Suprapubic skin (tissue), 4 donors: Measurements from ENCODE around the gene FLT4. TPM values are rescaled to one million over a fixed set of nuclear protein-coding genes. Genes with fewer than 3 reads are reported as not detected.
"Not testable (repeated sequence)": the region's sequence is repeated elsewhere in the genome, so short reads cannot be mapped to it uniquely, and the experiment has no call there.

Source experiments
- DNase-seq, 2 donors: peaks; one replicate each; pipeline ENCODE4 v3.0.0-alpha.2; 2019; ENCODE audit warnings: low spot score in 2 of 2
- H3K27ac ChIP-seq: fragments of 200-600 bp; sonication (generic); one replicate; pipeline ENCODE4 v1.5.1; 2019
- H3K27me3 ChIP-seq: fragments of 200-600 bp; sonication (generic); one replicate; pipeline ENCODE4 v1.5.1; 2019
- H3K36me3 ChIP-seq: fragments of 200-600 bp; sonication (generic); one replicate; pipeline ENCODE4 v1.5.1; 2019
- H3K4me1 ChIP-seq: fragments of 200-600 bp; sonication (generic); one replicate; pipeline ENCODE4 v1.5.1; 2019
- H3K4me3 ChIP-seq: fragments of 200-600 bp; sonication (generic); one replicate; pipeline ENCODE4 v1.5.1; 2019; ENCODE audit warnings: mild to moderate bottlenecking
- H3K9me3 ChIP-seq: fragments of 200-600 bp; sonication (generic); one replicate; pipeline ENCODE4 v1.5.1; 2019
- EP300 ChIP-seq: sonication (generic); formaldehyde crosslinking; IDR thresholded peaks from one replicate; pipeline ENCODE4 v1.6.1; 2017; ENCODE audit warnings: antibody characterized with exemption
- POLR2A ChIP-seq, 2 donors: fragments of 450-650 bp; IDR thresholded peaks; one replicate each; pipeline ENCODE4 v1.6.1; 2017; ENCODE audit warnings: antibody characterized with exemption in 2 of 2, mild to moderate bottlenecking in 2 of 2, moderate library complexity in 2 of 2
- POLR2AphosphoS5 ChIP-seq, 3 donors: sonication (generic); formaldehyde crosslinking; IDR thresholded peaks; one replicate each; pipeline ENCODE4 v1.6.1; 2017; ENCODE audit warnings: antibody characterized with exemption in 3 of 3
- WGBS: methylation state at CpG from one replicate; pipeline ENCODE4 v1.1.5; 2018; 5-methylcytosine and 5-hydroxymethylcytosine counted together
- total RNA-seq, 4 donors: library from RNA; depleted of rRNA; stranded (reverse); fragments of >200 nt; gene quantifications; one replicate each; pipeline ENCODE4 v1.1.0, GENCODE V29; 2016
- TF ChIP-seq, protein P1 (sequence below), 2 donors: fragments of 200-600 bp in 1 of 2; fragments of 450-650 bp in 1 of 2; sonication (generic) in 1 of 2; IDR thresholded peaks; one replicate each; pipeline ENCODE4 v1.5.1; 2016 to 2019; ENCODE audit warnings: antibody characterized with exemption in 2 of 2, mild to moderate bottlenecking in 1 of 2, moderate library complexity in 1 of 2

Gene FLT4
- total RNA-seq, 4 donors from 2014 or later, result 0.79 to 8.9 (median 1.4) TPM

DNA sequence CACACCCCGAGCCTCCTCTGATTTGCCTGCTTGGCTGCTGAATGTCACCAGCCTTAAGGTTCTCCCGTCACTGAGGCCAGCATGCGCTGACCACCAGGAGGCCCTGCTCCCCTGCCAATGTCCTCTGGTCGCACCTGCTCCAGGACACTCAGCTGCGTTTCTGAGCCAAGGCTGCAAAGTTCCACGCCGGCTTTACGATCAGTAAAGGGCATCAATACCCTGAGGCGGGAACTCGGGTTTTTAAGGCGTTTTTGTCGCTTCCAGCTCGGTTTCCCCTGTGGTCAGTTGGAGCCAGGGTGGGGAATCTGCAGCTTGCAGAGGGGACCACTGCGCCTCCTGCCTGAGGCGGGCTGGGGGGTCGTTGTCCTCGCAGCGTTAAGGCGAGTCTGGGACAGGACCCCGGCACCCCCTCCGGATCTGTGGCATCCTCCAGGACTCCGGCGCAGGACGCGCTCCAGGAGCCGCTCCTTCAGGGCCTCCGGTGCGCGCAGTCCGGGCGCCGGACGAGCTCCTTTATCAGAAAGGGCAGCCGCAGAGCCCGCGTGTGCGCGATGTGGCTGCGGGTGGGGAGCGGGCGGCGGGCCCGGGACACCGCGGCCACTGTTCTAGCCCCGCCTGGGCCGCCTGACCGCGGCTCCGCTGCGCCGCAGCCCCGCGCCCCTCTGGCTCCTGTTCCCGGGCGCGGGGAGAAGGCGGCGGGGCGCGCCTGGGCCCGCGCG is 24.1 kb upstream of the FLT4 start:
- Histone ChIP-seq H3K4me1 (peaks cover 11% of the 10 kb centered on the region), H3K36me3 (no peaks in the 10 kb centered on the region), H3K27ac (no peak overlapping the region), H3K4me3 (peak overlapping the region; percentile 16), H3K9me3 (no peaks in the 10 kb centered on the region), H3K27me3 (peaks cover 36% of the 10 kb centered on the region)
- TF ChIP-seq EP300 (no peak), POLR2A (IDR thresholded peaks at IDR 0.05) (no peak), POLR2AphosphoS5 (IDR thresholded peaks at IDR 0.05) (no peak)
- TF ChIP-seq, protein P1, sequence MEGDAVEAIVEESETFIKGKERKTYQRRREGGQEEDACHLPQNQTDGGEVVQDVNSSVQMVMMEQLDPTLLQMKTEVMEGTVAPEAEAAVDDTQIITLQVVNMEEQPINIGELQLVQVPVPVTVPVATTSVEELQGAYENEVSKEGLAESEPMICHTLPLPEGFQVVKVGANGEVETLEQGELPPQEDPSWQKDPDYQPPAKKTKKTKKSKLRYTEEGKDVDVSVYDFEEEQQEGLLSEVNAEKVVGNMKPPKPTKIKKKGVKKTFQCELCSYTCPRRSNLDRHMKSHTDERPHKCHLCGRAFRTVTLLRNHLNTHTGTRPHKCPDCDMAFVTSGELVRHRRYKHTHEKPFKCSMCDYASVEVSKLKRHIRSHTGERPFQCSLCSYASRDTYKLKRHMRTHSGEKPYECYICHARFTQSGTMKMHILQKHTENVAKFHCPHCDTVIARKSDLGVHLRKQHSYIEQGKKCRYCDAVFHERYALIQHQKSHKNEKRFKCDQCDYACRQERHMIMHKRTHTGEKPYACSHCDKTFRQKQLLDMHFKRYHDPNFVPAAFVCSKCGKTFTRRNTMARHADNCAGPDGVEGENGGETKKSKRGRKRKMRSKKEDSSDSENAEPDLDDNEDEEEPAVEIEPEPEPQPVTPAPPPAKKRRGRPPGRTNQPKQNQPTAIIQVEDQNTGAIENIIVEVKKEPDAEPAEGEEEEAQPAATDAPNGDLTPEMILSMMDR (IDR thresholded peaks at IDR 0.05), result no peak
- no peak for DNase-seq
- WGBS, result 35% methylated on average over 8 of the region's 64 CpGs

GRCh38 chr5:180671958-180672524 is 22.6 kb upstream of the FLT4 start:
- H3K4me3 ChIP-seq, DNase-seq, H3K27ac ChIP-seq, H3K36me3 ChIP-seq, H3K9me3 ChIP-seq: not testable (repeated sequence)
- peaks cover 31% of the 10 kb centered on the region for H3K27me3 ChIP-seq
- WGBS, result 84% methylated on average over 13 of the region's 13 CpGs
- peaks cover 11% of the 10 kb centered on the region for H3K4me1 ChIP-seq

DNA sequence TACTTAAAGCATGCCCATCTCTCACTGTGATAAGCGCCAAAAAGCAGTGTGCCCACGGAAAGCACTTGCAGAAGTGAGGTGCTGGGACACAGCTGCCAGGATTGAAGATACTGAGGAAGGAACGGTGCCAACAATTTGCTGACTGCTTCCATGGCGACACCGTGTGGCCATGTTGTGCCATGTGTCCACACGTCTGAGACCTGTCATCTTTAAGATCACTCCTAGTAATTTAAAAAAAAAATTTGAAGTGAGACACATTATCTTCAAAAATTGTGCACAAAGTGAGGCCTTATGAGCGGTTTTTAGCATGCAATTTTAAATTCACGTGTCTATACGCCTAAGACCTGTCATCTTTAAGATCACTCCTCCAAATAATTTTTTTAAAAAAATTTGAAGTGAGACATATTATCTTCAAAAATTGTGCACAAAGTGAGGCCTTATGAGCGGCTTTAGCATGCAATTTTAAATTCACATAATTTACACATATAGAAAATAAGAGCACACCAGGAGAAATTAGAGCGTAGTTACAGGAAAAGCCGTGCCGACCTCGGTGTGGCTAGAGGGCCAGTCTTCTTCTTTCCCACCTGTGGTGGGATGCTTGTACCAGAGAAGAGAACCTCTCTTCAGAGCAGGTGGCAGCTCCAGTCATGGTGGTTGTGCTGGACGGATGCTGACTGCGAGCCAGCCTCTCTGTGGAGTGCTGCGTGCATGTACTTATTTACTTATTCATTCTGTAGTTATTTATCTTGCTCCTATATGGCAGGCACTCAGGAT is 21.4 kb upstream of the FLT4 start:
- no peaks in the 10 kb centered on the region for H3K9me3 ChIP-seq
- WGBS, result 42% methylated on average over 17 of the region's 17 CpGs
- H3K27ac ChIP-seq, result no peak overlapping the region
- no peak overlapping the region for H3K4me3 ChIP-seq
- peaks cover 11% of the 10 kb centered on the region for H3K4me1 ChIP-seq
- TF ChIP-seq POLR2AphosphoS5 (IDR thresholded peaks at IDR 0.05) (no peak), EP300 (no peak), POLR2A (IDR thresholded peaks at IDR 0.05) (no peak)
- TF ChIP-seq, protein P1 (IDR thresholded peaks at IDR 0.05), result peak; percentile 11 to 48
- H3K36me3 ChIP-seq, result no peaks in the 10 kb centered on the region
- no peak for DNase-seq
- peaks cover 28% of the 10 kb centered on the region for H3K27me3 ChIP-seq

DNA sequence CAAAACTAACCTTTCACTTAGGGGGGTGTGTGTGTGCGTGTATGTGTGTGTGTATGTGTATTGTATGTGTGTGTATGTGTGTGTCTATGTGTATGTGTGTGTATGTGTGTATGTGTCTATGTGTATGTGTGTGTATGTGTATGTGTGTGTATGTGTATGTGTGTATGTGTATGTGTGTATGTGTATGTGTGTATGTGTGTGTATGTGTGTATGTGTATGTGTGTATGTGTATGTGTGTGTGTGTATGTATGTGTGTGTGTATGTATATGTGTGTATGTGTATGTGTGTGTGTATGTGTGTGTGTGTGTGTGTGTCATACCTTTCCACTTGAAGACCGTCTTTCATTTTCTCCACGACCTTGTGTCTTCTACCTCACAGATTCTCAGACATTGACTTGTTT is 20.8 kb upstream of the FLT4 start:
- TF ChIP-seq, protein P1 (IDR thresholded peaks at IDR 0.05), result no peak
- no peak for TF ChIP-seq POLR2AphosphoS5 (IDR thresholded peaks at IDR 0.05)
- TF ChIP-seq POLR2A (IDR thresholded peaks at IDR 0.05), result no peak
- no peak for TF ChIP-seq EP300
- H3K36me3 ChIP-seq, result no peaks in the 10 kb centered on the region

DNA sequence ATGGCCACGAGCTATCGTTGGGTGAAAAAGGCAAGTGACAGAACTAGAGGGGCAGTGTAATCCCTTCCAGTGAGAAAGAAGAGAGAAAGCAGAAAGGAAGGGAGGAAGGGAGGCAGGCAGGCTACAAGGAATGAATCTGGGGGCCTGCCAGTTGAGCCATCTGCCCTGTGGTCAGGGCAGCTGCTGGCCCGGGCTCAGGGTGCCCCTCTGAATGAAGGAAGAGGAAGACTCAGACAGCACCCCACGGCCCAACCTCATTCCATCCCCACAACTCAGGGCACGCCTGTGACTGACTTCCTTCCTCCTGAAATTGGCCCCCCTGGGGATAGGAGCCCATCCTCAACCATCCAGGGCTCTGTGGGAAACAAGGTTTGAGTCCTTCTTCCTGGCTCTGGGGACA is 20.3 kb upstream of the FLT4 start:
- no peaks in the 10 kb centered on the region for H3K9me3 ChIP-seq
- no peak overlapping the region for H3K4me3 ChIP-seq
- H3K27ac ChIP-seq, result no peak overlapping the region
- TF ChIP-seq, protein P1 (IDR thresholded peaks at IDR 0.05), result no peak
- TF ChIP-seq EP300, result no peak
- TF ChIP-seq POLR2A (IDR thresholded peaks at IDR 0.05), result no peak
- no peak for TF ChIP-seq POLR2AphosphoS5 (IDR thresholded peaks at IDR 0.05)
- H3K4me1 ChIP-seq, result peaks cover 11% of the 10 kb centered on the region
- 43% methylated on average over 5 of the region's 5 CpGs for WGBS
- H3K36me3 ChIP-seq, result no peaks in the 10 kb centered on the region
- H3K27me3 ChIP-seq, result peaks cover 22% of the 10 kb centered on the region
- no peak for DNase-seq

More for the DNA sequence above, 20.8 kb upstream of the FLT4 start:
- H3K9me3 ChIP-seq, result no peaks in the 10 kb centered on the region
- H3K4me3 ChIP-seq, result no peak overlapping the region
- WGBS, result 73% methylated on average over 3 of the region's 3 CpGs
- DNase-seq, result no peak
- H3K27ac ChIP-seq, result no peak overlapping the region
- peaks cover 27% of the 10 kb centered on the region for H3K27me3 ChIP-seq
- peaks cover 11% of the 10 kb centered on the region for H3K4me1 ChIP-seq
